H54 (cell line): Measurements from ENCODE around the gene EIF1AD.

Experiments
- DNase-seq: peaks from one replicate; pipeline ENCODE4 v3.0.0; 2011; ENCODE audit warnings: low spot score, mixed read lengths; ENCODE audit not compliant: insufficient read length
- FAIRE-seq: peaks from 3 replicates; lab custom pipeline; 2011; peaks lifted over from hg19 to GRCh38; lab: Jason Lieb, UNC
- POLR2A ChIP-seq: IDR thresholded peaks from 2 replicates; pipeline ENCODE4 v1.6.1; 2011; ENCODE audit warnings: low read depth, mild to moderate bottlenecking, low read length

EIF1AD gene

GRCh38 chr11:66003291-66003690, 1.3 kb upstream of the EIF1AD start:
- TF ChIP-seq POLR2A: no peak

GRCh38 chr11:66002648-66003225, 780 bp upstream of the EIF1AD start:
- DNase-seq: no peak
- FAIRE-seq: no peak

More at GRCh38 chr11:66003291-66003690, 1.3 kb upstream of the EIF1AD start:
- DNase-seq (no peak), FAIRE-seq (no peak)

GRCh38 chr11:65997286-65997685, 4.7 kb downstream of the EIF1AD start:
- no peak for DNase-seq
- no peak for FAIRE-seq
- TF ChIP-seq POLR2A: no peak

More at GRCh38 chr11:66002648-66003225, 780 bp upstream of the EIF1AD start:
- TF ChIP-seq POLR2A: peak; percentile 26; the same call in 1 of the 2 replicates

GRCh38 chr11:65992056-65992455, 9.9 kb downstream of the EIF1AD start:
- no peak for TF ChIP-seq POLR2A
- FAIRE-seq (no peak), DNase-seq (no peak)

- DNase-seq: peak; percentile 79
- TF ChIP-seq POLR2A: no peak
- peak; percentile 70 for FAIRE-seq
These were observed 13.0 kb downstream of the EIF1AD start for GRCh38 chr11:65988791-65989592.

- no peak for FAIRE-seq
- no peak for TF ChIP-seq POLR2A
These were observed 14.6 kb downstream of the EIF1AD start for GRCh38 chr11:65987336-65987735.

DNA sequence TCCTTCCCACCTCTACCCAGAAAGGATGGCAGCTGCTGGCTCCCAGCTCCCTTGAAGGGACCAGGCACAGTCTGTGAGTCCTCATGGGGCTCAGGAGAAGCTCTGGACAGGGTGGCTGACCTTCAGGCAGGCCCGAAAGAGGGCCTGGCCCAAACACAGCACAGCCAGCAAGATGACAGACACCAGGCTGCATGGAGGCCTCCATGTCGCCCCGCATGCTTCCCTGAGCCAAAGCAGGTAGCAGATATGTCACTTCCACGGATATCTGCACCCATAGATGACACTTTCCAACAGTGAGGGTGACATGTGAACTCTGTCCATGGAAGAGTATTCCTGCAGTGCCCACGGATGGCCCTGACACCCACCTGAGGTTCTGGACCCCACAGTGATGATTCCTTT, 18.4 kb downstream of the EIF1AD start:
- DNase-seq (no peak), FAIRE-seq (no peak)
- TF ChIP-seq POLR2A: no peak

More at GRCh38 chr11:65987336-65987735, 14.6 kb downstream of the EIF1AD start:
- DNase-seq: no peak

DNA sequence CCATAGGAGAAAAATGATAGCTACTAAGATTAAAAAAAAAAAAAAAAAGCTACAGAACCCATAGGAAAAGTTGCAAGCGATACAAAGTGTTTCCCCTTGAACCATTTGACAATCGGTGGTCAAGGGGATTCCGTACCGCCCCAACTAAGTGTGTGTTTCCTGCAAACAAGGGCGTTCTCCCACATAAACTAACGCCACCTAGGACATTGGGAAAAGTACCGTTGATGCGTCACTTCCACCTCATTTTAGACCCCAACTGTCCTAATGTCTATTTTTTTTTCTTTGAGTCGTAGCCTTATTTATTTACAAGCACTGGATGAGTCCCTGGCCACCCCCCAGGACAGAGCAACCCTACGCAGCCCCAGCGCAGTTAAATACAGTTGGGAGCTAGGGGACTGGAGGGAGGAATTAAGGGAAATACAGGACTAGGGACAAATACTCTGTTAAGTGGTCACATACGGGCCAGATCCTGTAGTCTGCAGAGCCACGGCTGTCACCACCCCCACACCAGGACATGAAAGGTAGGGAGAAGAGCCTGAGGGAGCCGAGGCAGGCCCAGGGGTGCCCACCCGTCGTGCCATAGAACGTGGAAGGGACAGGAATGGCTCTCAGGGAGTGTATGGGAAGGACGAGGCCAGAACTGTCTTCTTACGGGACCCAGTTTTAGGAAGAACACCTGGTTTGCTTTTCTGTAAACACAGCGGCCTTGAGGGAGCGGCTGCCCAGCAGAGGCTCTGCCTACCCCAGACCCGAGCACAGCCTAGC, 19.0 kb downstream of the EIF1AD start:
- DNase-seq (no peak), FAIRE-seq (no peak)
- TF ChIP-seq POLR2A: no peak

- TF ChIP-seq POLR2A: no peak
- no peak for DNase-seq
- FAIRE-seq: no peak
These were observed 19.8 kb downstream of the EIF1AD start for GRCh38 chr11:65981972-65982823.

GRCh38 chr11:65981101-65981740, 20.7 kb downstream of the EIF1AD start:
- FAIRE-seq: no peak

GRCh38 chr11:65979261-65979759, 22.6 kb downstream of the EIF1AD start:
- DNase-seq: no peak
- no peak for FAIRE-seq
- TF ChIP-seq POLR2A: no peak

More at GRCh38 chr11:65981101-65981740, 20.7 kb downstream of the EIF1AD start:
- no peak for TF ChIP-seq POLR2A
- no peak for DNase-seq

DNA sequence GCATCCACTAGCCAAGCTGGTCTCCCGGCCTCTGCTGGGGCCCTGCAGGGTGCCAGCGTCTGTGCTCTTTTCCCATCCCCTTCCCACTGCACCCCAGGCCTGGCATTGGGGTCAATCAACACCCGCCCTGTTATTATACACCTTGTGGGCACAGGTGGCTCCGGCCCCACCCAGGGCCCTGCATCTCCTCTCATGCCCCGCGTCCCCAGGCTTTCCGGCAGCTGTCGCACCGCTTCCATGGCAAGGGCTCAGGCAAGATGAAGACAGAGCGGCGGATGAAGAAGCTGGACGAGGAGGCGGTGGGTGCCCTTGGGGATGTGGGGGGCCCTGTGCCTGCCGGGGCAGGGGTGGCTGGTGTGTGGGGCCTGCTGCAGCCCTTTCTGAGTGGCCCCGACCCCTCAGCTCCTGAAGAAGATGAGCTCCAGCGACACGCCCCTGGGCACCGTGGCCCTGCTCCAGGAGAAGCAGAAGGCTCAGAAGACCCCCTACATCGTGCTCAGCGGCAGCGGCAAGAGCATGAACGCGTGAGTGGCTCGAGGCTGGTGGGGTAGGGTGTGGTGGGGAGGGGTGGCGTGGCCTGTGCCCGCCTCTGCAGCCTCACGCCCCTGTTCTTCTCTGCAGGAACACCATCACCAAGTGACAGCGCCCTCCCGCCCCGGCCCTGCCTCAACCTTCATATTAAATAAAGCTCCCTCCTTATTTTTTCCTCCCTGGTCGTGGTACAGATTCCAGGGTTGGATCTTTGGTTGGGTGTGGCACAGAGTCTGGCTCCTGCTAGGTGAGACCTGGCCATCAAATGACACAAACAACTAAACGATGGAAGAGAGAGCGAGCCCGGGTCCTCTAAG, 23.3 kb downstream of the EIF1AD start:
- TF ChIP-seq POLR2A: no peak
- no peak for FAIRE-seq

More for the DNA sequence above, 23.3 kb downstream of the EIF1AD start:
- no peak for DNase-seq
